HepG2 (cell line): ENCODE results near the gene TMEM217. TPM values are rescaled to one million over a fixed set of nuclear protein-coding genes. Genes with fewer than 3 reads are reported as not detected.

ENCODE experiments used
- BORCS8-MEF2B ChIP-seq: sonication (generic); formaldehyde crosslinking; IDR thresholded peaks from 2 replicates; pipeline ENCODE4 v1.8.0; 2022; ENCODE audit warnings: mild to moderate bottlenecking, missing genetic modification reagents
- CTCF ChIP-seq: sonication (generic); formaldehyde crosslinking; IDR thresholded peaks from 2 replicates; pipeline ENCODE4 v1.5.0; 2020; ENCODE audit warnings: mild to moderate bottlenecking, missing genetic modification reagents, moderate library complexity
- FOXK1 ChIP-seq: sonication (generic); formaldehyde crosslinking; IDR thresholded peaks from 2 replicates; pipeline ENCODE4 v1.4.0; 2020; ENCODE audit warnings: low read depth, missing genetic modification reagents, borderline replicate concordance
- FOXO1 ChIP-seq: sonication (generic); formaldehyde crosslinking; IDR thresholded peaks from 2 replicates; pipeline ENCODE4 v1.4.0; 2020; ENCODE audit warnings: missing genetic modification reagents
- GABPA ChIP-seq, 2 experiments: IDR thresholded peaks; 2 replicates each; pipeline ENCODE4 v1.6.1; 2011 to 2016; ENCODE audit warnings: low read depth in 2 of 2, low read length in 1 of 2, missing biosample characterization in 1 of 2, missing genetic modification characterization in 1 of 2
- GATAD1 ChIP-seq: IDR thresholded peaks from 2 replicates; pipeline ENCODE4 v1.6.1; 2016; ENCODE audit warnings: missing genetic modification reagents, missing compliant biosample characterization
- HDAC6 ChIP-seq: fragments of 200-600 bp; sonication (generic); IDR thresholded peaks from 2 replicates; pipeline ENCODE4 v1.7.0; 2017; ENCODE audit warnings: mild to moderate bottlenecking, antibody characterized with exemption, low read length, low read depth
- NFYC ChIP-seq: IDR thresholded peaks from 2 replicates; pipeline ENCODE4 v1.6.1; 2016; ENCODE audit warnings: missing genetic modification reagents, missing compliant biosample characterization
- PAX8 ChIP-seq: sonication (generic); formaldehyde crosslinking; IDR thresholded peaks from 2 replicates; pipeline ENCODE4 v1.8.0; 2022; ENCODE audit warnings: mild to moderate bottlenecking, missing genetic modification reagents, borderline replicate concordance
- RBFOX2 ChIP-seq: fragments of 200-400 bp; formaldehyde crosslinking; IDR thresholded peaks from 2 replicates; pipeline ENCODE4 v1.6.1; 2017; ENCODE audit warnings: low read depth, mild to moderate bottlenecking, low read length
- SMAD1 ChIP-seq: sonication (generic); formaldehyde crosslinking; IDR thresholded peaks from 2 replicates; pipeline ENCODE4 v1.4.0; 2020; ENCODE audit warnings: missing genetic modification reagents, low read depth, mild to moderate bottlenecking, borderline replicate concordance
- SMC3 ChIP-seq: IDR thresholded peaks from 2 replicates; pipeline ENCODE4 v1.6.1; 2011; ENCODE audit warnings: low read length, improper control_type of control experiment
- SNAPC5 ChIP-seq: sonication (generic); formaldehyde crosslinking; IDR thresholded peaks from 2 replicates; pipeline ENCODE4 v1.8.1; 2023; ENCODE audit warnings: mild to moderate bottlenecking, missing genetic modification reagents, borderline replicate concordance
- THAP11 ChIP-seq: IDR thresholded peaks from 2 replicates; pipeline ENCODE4 v1.6.1; 2016; ENCODE audit warnings: missing biosample characterization, missing genetic modification reagents
- THAP9 ChIP-seq: sonication (generic); formaldehyde crosslinking; IDR thresholded peaks from 2 replicates; pipeline ENCODE4; 2020; ENCODE audit warnings: missing genetic modification reagents, mild to moderate bottlenecking, borderline replicate concordance
- ZBTB21 ChIP-seq: sonication (generic); formaldehyde crosslinking; IDR thresholded peaks from 2 replicates; pipeline ENCODE4 v1.4.0; 2020; ENCODE audit warnings: missing genetic modification reagents
- ZKSCAN8 ChIP-seq: IDR thresholded peaks from 2 replicates; pipeline ENCODE4 v1.6.1; 2016; ENCODE audit warnings: borderline replicate concordance, missing genetic modification reagents, missing compliant biosample characterization
- ZNF275 ChIP-seq: sonication (generic); formaldehyde crosslinking; IDR thresholded peaks from 2 replicates; pipeline ENCODE4 v1.8.0; 2022; ENCODE audit warnings: missing genetic modification reagents, mild to moderate bottlenecking, inconsistent platforms, borderline replicate concordance
- ZNF414 ChIP-seq: sonication (generic); formaldehyde crosslinking; IDR thresholded peaks from 2 replicates; pipeline ENCODE4 v1.5.0; 2020; ENCODE audit warnings: missing genetic modification reagents
- ZNF552 ChIP-seq: sonication (generic); formaldehyde crosslinking; IDR thresholded peaks from 2 replicates; pipeline ENCODE4 v1.9.0; 2022; ENCODE audit warnings: missing genetic modification reagents, mild to moderate bottlenecking, borderline replicate concordance
- ZNF691 ChIP-seq: sonication (generic); formaldehyde crosslinking; IDR thresholded peaks from 2 replicates; pipeline ENCODE4 v1.4.0; 2020; ENCODE audit warnings: missing genetic modification reagents, low read depth, mild to moderate bottlenecking, borderline replicate concordance
- ZNF737 ChIP-seq: sonication (generic); formaldehyde crosslinking; IDR thresholded peaks from 2 replicates; pipeline ENCODE4 v1.5.0; 2020; ENCODE audit warnings: missing genetic modification reagents, mild to moderate bottlenecking, borderline replicate concordance
- polyA plus RNA-seq, 8 experiments: library from polyadenylated mRNA; depleted of rRNA in 3 of 8; stranded (reverse) in 7 of 8; unstranded in 1 of 8; fragments of >200 nt; fragmentation: Illumina TruSeq in 4 of 8; extraction: Trizol in 4 of 8; gene quantifications; 2 replicates each; pipeline versions ENCODE4 v1.2.1 to v1.2.3, GENCODE V29; 2011 to 2016; ENCODE audit warnings: low read depth in 4 of 8, missing spikeins in 1 of 8, mixed read lengths in 1 of 8; ENCODE audit not compliant: insufficient read depth in 1 of 8
- total RNA-seq, 5 experiments: library from RNA; depleted of rRNA; stranded (reverse); fragments of >200 nt; fragmentation: Illumina TruSeq; extraction: Trizol; gene quantifications; 2 replicates each; pipeline ENCODE4 v1.2.3, GENCODE V29; 2016; ENCODE audit warnings: low read depth in 1 of 5

The TMEM217 gene
- total and polyA plus RNA-seq, 2 of the 13 experiments (the other 11 are each of a cell fraction or from before 2014, with no cell fraction given): 2.3 to 3.4 TPM

GRCh38 chr6:37207903-37208456, 50.0 kb downstream of the TMEM217 start (continued):
- no peak for TF ChIP-seq THAP9 (CRISPR knock-in tag)
- TF ChIP-seq ZNF552 (CRISPR knock-in tag): no peak
- no peak for TF ChIP-seq SNAPC5 (CRISPR knock-in tag)
- TF ChIP-seq CTCF (CRISPR knock-in tag): peak; percentile 96
- TF ChIP-seq NFYC (CRISPR knock-in tag): no peak
- TF ChIP-seq RBFOX2: no peak
- 0 out of 2 replicates have a peak, but pooled peaks have one; percentile 46 for TF ChIP-seq THAP11
- TF ChIP-seq GATAD1: no peak; the same call in 1 of the 2 replicates
- TF ChIP-seq GABPA (IDR thresholded peaks at IDR 0.05; ENCODE audit: low read depth, low read length): no peak
- no peak for TF ChIP-seq GABPA (CRISPR knock-in tag; IDR thresholded peaks at IDR 0.05; ENCODE audit: low read depth)
- peak; percentile 53; the same call in 1 of the 2 replicates for TF ChIP-seq ZNF691 (CRISPR knock-in tag)
- TF ChIP-seq BORCS8-MEF2B (CRISPR knock-in tag): 0 out of 2 replicates have a peak, but pooled peaks have one; percentile 49
- peak; percentile 43; the same call in 1 of the 2 replicates for TF ChIP-seq ZKSCAN8 (CRISPR knock-in tag)
- TF ChIP-seq HDAC6: no peak
- TF ChIP-seq FOXO1 (CRISPR knock-in tag): peak; percentile 64; the same call in 1 of the 2 replicates
- no peak for TF ChIP-seq PAX8 (CRISPR knock-in tag)
- peak; percentile 67; the same call in 1 of the 2 replicates for TF ChIP-seq SMAD1 (CRISPR knock-in tag)
- TF ChIP-seq ZNF275 (CRISPR knock-in tag): no peak
- TF ChIP-seq ZNF414: 0 out of 2 replicates have a peak, but pooled peaks have one; percentile 60
- TF ChIP-seq ZNF737: no peak
- TF ChIP-seq ZBTB21 (CRISPR knock-in tag): no peak
- peak; percentile 34; the same call in 1 of the 2 replicates for TF ChIP-seq FOXK1 (CRISPR knock-in tag)
- TF ChIP-seq SMC3: peak; percentile 99
